ENCODE results near the gene HDDC2. TPM values are rescaled to one million over a fixed set of nuclear protein-coding genes. Genes with fewer than 3 reads are reported as not detected.

Gene HDDC2
- total and polyA plus RNA-seq, 12 donors, result 70.9 to 107 (median 103) TPM

DNA sequence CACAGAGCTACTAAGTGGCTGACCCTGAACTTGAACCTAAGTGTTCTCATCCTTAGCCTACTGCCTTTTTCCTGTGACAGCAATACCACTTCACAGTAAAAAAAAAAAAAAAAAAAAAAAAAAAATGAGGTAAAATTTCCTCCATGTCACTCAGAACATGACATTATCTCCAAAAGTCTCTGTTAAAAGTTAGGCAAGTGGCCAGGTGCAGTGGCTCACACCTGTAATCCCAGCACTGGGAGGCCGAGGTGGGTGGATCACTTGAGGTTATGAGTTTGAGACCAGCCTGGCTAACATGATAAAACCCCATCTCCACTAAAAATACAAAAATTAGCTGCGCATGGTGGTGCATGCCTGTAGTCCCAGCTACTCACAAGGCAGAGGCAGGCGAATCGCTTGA is 11.2 kb upstream of the HDDC2 start:
- H3K4me1 ChIP-seq, result peaks cover 0 to 16% (median 0%) of the 10 kb centered on the region in 9 donors
- DNase-seq (no peak), ATAC-seq (no peak)
- H3K27me3 ChIP-seq, result peaks cover 0 to 19% (median 0%) of the 10 kb centered on the region in 7 donors
- TF ChIP-seq, protein P1, sequence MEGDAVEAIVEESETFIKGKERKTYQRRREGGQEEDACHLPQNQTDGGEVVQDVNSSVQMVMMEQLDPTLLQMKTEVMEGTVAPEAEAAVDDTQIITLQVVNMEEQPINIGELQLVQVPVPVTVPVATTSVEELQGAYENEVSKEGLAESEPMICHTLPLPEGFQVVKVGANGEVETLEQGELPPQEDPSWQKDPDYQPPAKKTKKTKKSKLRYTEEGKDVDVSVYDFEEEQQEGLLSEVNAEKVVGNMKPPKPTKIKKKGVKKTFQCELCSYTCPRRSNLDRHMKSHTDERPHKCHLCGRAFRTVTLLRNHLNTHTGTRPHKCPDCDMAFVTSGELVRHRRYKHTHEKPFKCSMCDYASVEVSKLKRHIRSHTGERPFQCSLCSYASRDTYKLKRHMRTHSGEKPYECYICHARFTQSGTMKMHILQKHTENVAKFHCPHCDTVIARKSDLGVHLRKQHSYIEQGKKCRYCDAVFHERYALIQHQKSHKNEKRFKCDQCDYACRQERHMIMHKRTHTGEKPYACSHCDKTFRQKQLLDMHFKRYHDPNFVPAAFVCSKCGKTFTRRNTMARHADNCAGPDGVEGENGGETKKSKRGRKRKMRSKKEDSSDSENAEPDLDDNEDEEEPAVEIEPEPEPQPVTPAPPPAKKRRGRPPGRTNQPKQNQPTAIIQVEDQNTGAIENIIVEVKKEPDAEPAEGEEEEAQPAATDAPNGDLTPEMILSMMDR (IDR thresholded peaks at IDR 0.05), result no peak
- no peak overlapping the region for H3K4me3 ChIP-seq
- no peaks in the 10 kb centered on the region for H3K9me3 ChIP-seq
- intact Hi-C loops (cut with DNase I), result loop anchor here (1.0 to 10.0 kb wide), 11 partner anchors 132 to 662 kb away; partner anchors contain the start of gene HINT3 (in 3 of the 10)
- 84 to 95% methylated on average over 4 of the region's 4 CpGs for WGBS, 2 donors
- H3K27ac ChIP-seq, result no peak overlapping the region
- H3K36me3 ChIP-seq, result no peaks in the 10 kb centered on the region

DNA sequence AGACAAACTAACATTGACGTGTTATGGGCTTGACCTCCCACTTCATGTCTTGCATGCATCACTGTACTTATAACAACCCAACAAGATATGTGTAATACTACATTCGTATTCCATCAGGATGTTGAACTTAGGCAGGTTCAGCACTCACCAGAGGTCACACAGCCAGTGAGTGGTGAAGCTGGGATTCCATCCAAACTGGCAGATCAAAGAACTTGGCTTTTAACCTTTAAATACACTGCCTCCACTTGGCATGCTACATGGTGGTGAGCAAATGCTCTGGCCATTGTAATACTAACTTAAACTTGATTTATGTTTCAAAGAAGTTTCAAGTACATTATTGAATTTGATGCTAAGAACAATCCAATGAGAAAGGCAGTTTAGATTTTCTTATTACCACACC is 10.7 kb upstream of the HDDC2 start:
- intact Hi-C loops (cut with DNase I), result loop anchor here (5.0 to 10.0 kb wide), 10 partner anchors 132 to 662 kb away; partner anchors contain the start of gene HINT3 (in 3 of the 10)
- Histone ChIP-seq H3K4me3 (no peak overlapping the region), H3K27me3 (peaks cover 0 to 14% (median 0%) of the 10 kb centered on the region in 7 donors), H3K4me1 (peaks cover 0 to 16% (median 0%) of the 10 kb centered on the region in 9 donors), H3K9me3 (no peaks in the 10 kb centered on the region), H3K27ac (no peak overlapping the region), H3K36me3 (no peaks in the 10 kb centered on the region)
- DNase-seq (no peak), ATAC-seq (peak in 2 of 8 donors; percentile 34 to 50)
- WGBS, 2 donors, result 61 to 62% methylated on average over 2 of the region's 2 CpGs
- TF ChIP-seq, protein P1 (IDR thresholded peaks at IDR 0.05), result no peak

DNA sequence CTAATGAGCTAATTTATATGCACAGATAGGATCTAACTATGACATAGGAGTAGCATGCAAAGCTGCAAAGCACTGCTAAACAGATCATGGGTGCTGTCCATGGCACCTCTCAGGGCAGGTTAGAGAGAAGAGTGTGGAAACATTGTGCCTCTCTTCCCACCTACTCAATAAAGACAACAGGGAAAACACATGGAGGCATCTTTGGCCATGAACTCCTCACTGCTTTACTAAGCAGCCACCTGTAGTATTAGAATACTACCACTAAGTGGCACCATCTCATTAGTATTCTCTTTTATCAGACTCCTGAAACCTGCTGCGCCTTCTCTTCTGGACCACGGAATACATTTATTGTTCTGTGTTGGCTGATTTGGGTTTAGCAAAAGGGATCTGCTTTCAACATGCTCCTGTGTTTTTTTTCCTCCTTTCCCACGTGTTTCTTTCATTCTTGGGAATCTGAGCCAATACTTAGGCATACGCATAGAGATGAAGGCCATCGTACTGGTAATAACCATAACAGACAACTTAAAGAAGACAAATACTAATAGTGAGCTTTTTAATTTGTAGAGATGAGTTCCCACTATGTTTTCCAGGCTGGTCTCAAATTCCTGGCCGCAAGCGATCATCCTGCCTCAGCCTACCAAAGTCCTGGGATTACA is 9.4 kb upstream of the HDDC2 start:
- ATAC-seq (peak; percentile 73 to 87 (median 82)), DNase-seq (peak in 1 of 2 donors; percentile 47)
- intact Hi-C loops (cut with DNase I), result loop anchor here (1.0 to 10.0 kb wide), 12 partner anchors 134 to 664 kb away; partner anchors contain the start of gene HINT3 (in 3 of the 10)
- H3K9me3 ChIP-seq, result no peaks in the 10 kb centered on the region
- WGBS, 2 donors, result 47 to 51% methylated on average over 7 of the region's 7 CpGs
- H3K27me3 ChIP-seq, result peaks cover 0 to 12% (median 0%) of the 10 kb centered on the region in 7 donors
- H3K27ac ChIP-seq, result no peak overlapping the region
- H3K4me3 ChIP-seq, result no peak overlapping the region
- no peaks in the 10 kb centered on the region for H3K36me3 ChIP-seq
- TF ChIP-seq, protein P1 (IDR thresholded peaks at IDR 0.05), result peak; percentile 70 to 89 (median 82)
- H3K4me1 ChIP-seq, result peaks cover 0 to 16% (median 0%) of the 10 kb centered on the region in 9 donors

DNA sequence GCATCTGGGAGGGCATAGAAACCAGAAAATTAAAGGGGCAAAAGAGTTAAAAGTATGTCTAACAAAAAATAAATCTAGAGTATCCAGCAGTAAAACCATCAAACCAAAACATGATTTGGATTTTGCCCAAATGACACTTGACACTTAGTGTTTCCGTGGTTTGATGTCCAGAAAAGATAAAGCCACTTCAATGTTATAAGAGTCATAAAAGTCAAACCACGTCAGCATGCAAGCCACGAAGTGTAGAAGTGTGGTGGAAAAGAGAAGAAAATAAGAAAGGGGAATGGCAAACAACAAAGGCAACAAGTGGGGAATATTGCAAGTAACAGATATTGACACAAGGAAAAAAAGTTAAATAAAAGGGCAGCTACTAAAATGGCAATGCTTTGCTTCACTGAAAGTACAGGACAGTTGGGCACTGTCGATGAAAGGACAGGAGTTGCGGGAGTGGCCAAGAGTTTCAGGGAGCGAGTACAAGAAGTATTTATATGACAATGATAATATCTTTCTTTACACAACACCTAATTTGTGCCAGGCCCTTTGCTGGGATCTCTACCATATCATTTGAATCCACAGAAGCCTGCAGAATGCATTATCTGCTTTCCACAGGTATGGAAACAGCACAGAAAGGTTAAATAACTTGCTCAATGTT is 6.3 kb upstream of the HDDC2 start:
- Histone ChIP-seq H3K36me3 (no peaks in the 10 kb centered on the region), H3K27me3 (peaks cover 0 to 12% (median 0%) of the 10 kb centered on the region in 7 donors), H3K4me1 (peaks cover 0 to 4% (median 0%) of the 10 kb centered on the region in 9 donors), H3K9me3 (peaks cover 0 to 8% (median 0%) of the 10 kb centered on the region in 11 donors), H3K4me3 (no peak overlapping the region), H3K27ac (no peak overlapping the region)
- 44 to 64% methylated on average over 6 of the region's 6 CpGs for WGBS, 2 donors
- intact Hi-C loops (cut with DNase I), result loop anchor here in 3 of 10 donors (5.0 to 10.0 kb wide), 4 partner anchors 153 to 669 kb away; partner anchors contain the start of gene TPD52L1 (in 1 of the 3)
- DNase-seq, result no peak
- no peak for ATAC-seq
- TF ChIP-seq, protein P1 (IDR thresholded peaks at IDR 0.05), result no peak
